HG03442 (cell line): ENCODE measurements around the gene FHIP1B.

Experiments
- ATAC-seq: cut with Tn5 transposase; IDR thresholded peaks from one replicate; pipeline ENCODE4 v1.9.1; 2021; ENCODE audit warnings: mild to moderate bottlenecking, moderate library complexity; ENCODE audit not compliant: unreplicated experiment

The FHIP1B gene

GRCh38 chr11:6202041-6202440, 32.4 kb downstream of the FHIP1B start:
- ATAC-seq, result no peak

- no peak for ATAC-seq
Observed at GRCh38 chr11:6201481-6201880, 33.0 kb downstream of the FHIP1B start.

- ATAC-seq, result no peak
Observed at GRCh38 chr11:6200975-6201374, 33.5 kb downstream of the FHIP1B start.

- no peak for ATAC-seq
Observed at GRCh38 chr11:6199174-6199810, 35.1 kb downstream of the FHIP1B start, which contains the start of gene OR52W1. OR52W1 (plus strand) TSS chr11:6199224; CDS start chr11:6199224, 0 bp downstream.

- ATAC-seq, result no peak
Observed at GRCh38 chr11:6197466-6198200, 36.8 kb downstream of the FHIP1B start.

- ATAC-seq, result peak; percentile 45
Observed at GRCh38 chr11:6196396-6196795, 38.0 kb downstream of the FHIP1B start.

- no peak for ATAC-seq
Observed at GRCh38 chr11:6194065-6194581, 40.3 kb downstream of the FHIP1B start.

GRCh38 chr11:6191742-6192141, 42.7 kb downstream of the FHIP1B start:
- ATAC-seq, result no peak

- no peak for ATAC-seq
Observed at GRCh38 chr11:6175440-6175839, 59.0 kb downstream of the FHIP1B start.

- no peak for ATAC-seq
Observed at GRCh38 chr11:6170226-6170625, 64.2 kb downstream of the FHIP1B start, which contains the start of gene OR52B2. OR52B2 (minus strand) TSS chr11:6170326; CDS start chr11:6170326, 0 bp downstream.
